Activated T-cell treated with anti-CD3 and anti-CD28 coated beads, Interleukin-2, amount 50 U/mL, for 4 hours (primary cell): ENCODE data around the gene WDR47. TPM values are rescaled to one million over a fixed set of nuclear protein-coding genes. Genes with fewer than 3 reads are reported as not detected.
"Not testable (repeated sequence)": the region's sequence is repeated elsewhere in the genome, so short reads cannot be mapped to it uniquely, and the experiment has no call there.

Experiments used
- ATAC-seq, 2 donors: fragments of 200-7000 bp; cut with Tn5 transposase; one replicate each; pipeline ENCODE4 v1.10.0; 2021
- DNase-seq: peaks from one replicate; pipeline ENCODE4 v3.0.0-alpha.2; 2020
- H3K27me3 Mint-ChIP-seq: one replicate; pipeline ENCODE4 v1.8.0; 2021; ENCODE audit warnings: low read depth, mixed read lengths
- H3K36me3 Mint-ChIP-seq: one replicate; pipeline ENCODE4 v1.8.0; 2022; ENCODE audit warnings: mixed read lengths; ENCODE audit not compliant: insufficient read depth
- H3K4me1 Mint-ChIP-seq: one replicate; pipeline ENCODE4 v1.8.0; 2021; ENCODE audit warnings: low read depth, mixed read lengths
- H3K4me3 Mint-ChIP-seq: one replicate; pipeline ENCODE4 v1.8.0; 2021; ENCODE audit warnings: mild to moderate bottlenecking, moderate library complexity, mixed read lengths
- H3K9me3 Mint-ChIP-seq: one replicate; pipeline ENCODE4 v1.8.0; 2021; ENCODE audit warnings: mixed read lengths
- total RNA-seq, 3 donors: library from RNA; stranded (reverse); gene quantifications; one replicate each; pipeline ENCODE4 v1.2.1, GENCODE V29; 2021

The WDR47 gene
- total RNA-seq, 3 donors from 2014 or later = 11.7 to 14.5 (median 14.3) TPM

GRCh38 chr1:109034382-109034781, 7.5 kb downstream of the WDR47 start:
- H3K36me3 Mint-ChIP-seq = peaks cover 1% of the 10 kb centered on the region
- no peak for ATAC-seq
- H3K9me3 Mint-ChIP-seq = no peaks in the 10 kb centered on the region
- no peaks in the 10 kb centered on the region for H3K4me1 Mint-ChIP-seq
- H3K4me3 Mint-ChIP-seq = no peak overlapping the region
- H3K27me3 Mint-ChIP-seq = no peaks in the 10 kb centered on the region
- no peak for DNase-seq

- not testable (repeated sequence) for DNase-seq, H3K4me1 Mint-ChIP-seq, H3K36me3 Mint-ChIP-seq
These were observed 12.4 kb downstream of the WDR47 start for GRCh38 chr1:109029493-109029892.

GRCh38 chr1:109027841-109028240, 14.1 kb downstream of the WDR47 start:
- ATAC-seq = no peak
- H3K4me3 Mint-ChIP-seq = no peak overlapping the region
- no peak for DNase-seq
- H3K9me3 Mint-ChIP-seq = no peaks in the 10 kb centered on the region
- H3K4me1 Mint-ChIP-seq = no peaks in the 10 kb centered on the region
- H3K36me3 Mint-ChIP-seq = no peaks in the 10 kb centered on the region
- H3K27me3 Mint-ChIP-seq = no peaks in the 10 kb centered on the region

More at GRCh38 chr1:109029493-109029892, 12.4 kb downstream of the WDR47 start:
- ATAC-seq, H3K27me3 Mint-ChIP-seq, H3K4me3 Mint-ChIP-seq, H3K9me3 Mint-ChIP-seq: not testable (repeated sequence)

- Mint-ChIP-seq H3K4me3 (no peak overlapping the region), H3K9me3 (no peaks in the 10 kb centered on the region), H3K27me3 (no peaks in the 10 kb centered on the region), H3K4me1 (no peaks in the 10 kb centered on the region), H3K36me3 (peaks cover 2% of the 10 kb centered on the region)
- no peak for DNase-seq
- ATAC-seq = no peak
These were observed 16.2 kb downstream of the WDR47 start for GRCh38 chr1:109025694-109026093.

- no peaks in the 10 kb centered on the region for H3K9me3 Mint-ChIP-seq
- no peak for DNase-seq
- ATAC-seq = no peak
These were observed 17.3 kb downstream of the WDR47 start for GRCh38 chr1:109024646-109025045.

GRCh38 chr1:109020693-109021257, 21.1 kb downstream of the WDR47 start:
- Mint-ChIP-seq H3K4me1 (no peaks in the 10 kb centered on the region), H3K27me3 (no peaks in the 10 kb centered on the region), H3K4me3 (no peak overlapping the region), H3K36me3 (peaks cover 22% of the 10 kb centered on the region), H3K9me3 (peaks cover 9% of the 10 kb centered on the region)
- ATAC-seq (no peak), DNase-seq (no peak)

More at GRCh38 chr1:109024646-109025045, 17.3 kb downstream of the WDR47 start:
- peaks cover 3% of the 10 kb centered on the region for H3K36me3 Mint-ChIP-seq
- H3K27me3 Mint-ChIP-seq = no peaks in the 10 kb centered on the region
- H3K4me1 Mint-ChIP-seq = no peaks in the 10 kb centered on the region
- H3K4me3 Mint-ChIP-seq = no peak overlapping the region

GRCh38 chr1:109017719-109018118, 24.2 kb downstream of the WDR47 start:
- H3K27me3 Mint-ChIP-seq, H3K4me1 Mint-ChIP-seq, ATAC-seq, H3K9me3 Mint-ChIP-seq, DNase-seq, H3K4me3 Mint-ChIP-seq: not testable (repeated sequence)
- H3K36me3 Mint-ChIP-seq = peaks cover 33% of the 10 kb centered on the region

GRCh38 chr1:109017134-109017533, 24.8 kb downstream of the WDR47 start:
- Mint-ChIP-seq H3K4me1 (no peaks in the 10 kb centered on the region), H3K36me3 (peaks cover 33% of the 10 kb centered on the region), H3K4me3 (no peak overlapping the region), H3K27me3 (no peaks in the 10 kb centered on the region), H3K9me3 (peaks cover 9% of the 10 kb centered on the region)
- ATAC-seq (no peak), DNase-seq (no peak)

- Mint-ChIP-seq H3K27me3 (no peaks in the 10 kb centered on the region), H3K4me1 (no peaks in the 10 kb centered on the region), H3K36me3 (peaks cover 22% of the 10 kb centered on the region), H3K9me3 (peaks cover under 1% of the 10 kb centered on the region), H3K4me3 (no peak overlapping the region)
- ATAC-seq (no peak), DNase-seq (no peak)
These were observed 30.6 kb downstream of the WDR47 start for GRCh38 chr1:109011335-109011734.

- H3K4me1 Mint-ChIP-seq, H3K27me3 Mint-ChIP-seq, ATAC-seq, DNase-seq, H3K4me3 Mint-ChIP-seq: not testable (repeated sequence)
- Mint-ChIP-seq H3K36me3 (peaks cover 37% of the 10 kb centered on the region), H3K9me3 (peaks cover 11% of the 10 kb centered on the region)
These were observed 45.3 kb downstream of the WDR47 start for GRCh38 chr1:108996622-108997021.

GRCh38 chr1:108983114-108983513, 58.8 kb downstream of the WDR47 start:
- Mint-ChIP-seq H3K27me3 (no peaks in the 10 kb centered on the region), H3K36me3 (peaks cover 25% of the 10 kb centered on the region), H3K9me3 (no peaks in the 10 kb centered on the region), H3K4me3 (no peak overlapping the region), H3K4me1 (no peaks in the 10 kb centered on the region)
- DNase-seq = no peak
- ATAC-seq = no peak

GRCh38 chr1:108976658-108977057, 65.2 kb downstream of the WDR47 start:
- DNase-seq = no peak
- Mint-ChIP-seq H3K4me3 (no peak overlapping the region), H3K36me3 (peaks cover 35% of the 10 kb centered on the region)

GRCh38 chr1:108972951-108973350, 69.0 kb downstream of the WDR47 start:
- H3K9me3 Mint-ChIP-seq = no peaks in the 10 kb centered on the region
- H3K36me3 Mint-ChIP-seq = peaks cover 28% of the 10 kb centered on the region
- ATAC-seq (no peak), DNase-seq (no peak)
- H3K4me1 Mint-ChIP-seq = no peaks in the 10 kb centered on the region
- no peak overlapping the region for H3K4me3 Mint-ChIP-seq
- no peaks in the 10 kb centered on the region for H3K27me3 Mint-ChIP-seq

More at GRCh38 chr1:108976658-108977057, 65.2 kb downstream of the WDR47 start:
- H3K27me3 Mint-ChIP-seq = no peaks in the 10 kb centered on the region
- no peak for ATAC-seq
- no peaks in the 10 kb centered on the region for H3K9me3 Mint-ChIP-seq
- H3K4me1 Mint-ChIP-seq = no peaks in the 10 kb centered on the region

GRCh38 chr1:108969346-108969745, 72.6 kb downstream of the WDR47 start:
- ATAC-seq = no peak
- H3K36me3 Mint-ChIP-seq = peaks cover 17% of the 10 kb centered on the region
- no peaks in the 10 kb centered on the region for H3K4me1 Mint-ChIP-seq
- H3K27me3 Mint-ChIP-seq = no peaks in the 10 kb centered on the region
- H3K9me3 Mint-ChIP-seq = no peaks in the 10 kb centered on the region
- no peak for DNase-seq
- H3K4me3 Mint-ChIP-seq = no peak overlapping the region

GRCh38 chr1:108963052-108963686, 78.7 kb downstream of the WDR47 start, which contains the start of gene CLCC1:
Gene CLCC1, minus strand, starts transcription at chr1:108963484. Its CDS starts 13,047 bp downstream, at chr1:108950437.
- peak within 1 kb of the TSS; percentile 86 for H3K4me3 Mint-ChIP-seq
- no peaks in the 10 kb centered on the region for H3K27me3 Mint-ChIP-seq
- ATAC-seq (peak; percentile 94 to 96), DNase-seq (peak; percentile 85)
- H3K4me1 Mint-ChIP-seq = peaks cover 32% of the 10 kb centered on the region
- H3K36me3 Mint-ChIP-seq = peaks cover 14% of the 10 kb centered on the region
- H3K9me3 Mint-ChIP-seq = no peaks in the 10 kb centered on the region
